HG02938 (cell line): ENCODE measurements around the gene M1AP.
"Not testable (repeated sequence)": the region's sequence is repeated elsewhere in the genome, so short reads cannot be mapped to it uniquely, and the experiment has no call there.

Source experiments
- ATAC-seq: cut with Tn5 transposase; IDR thresholded peaks from one replicate; pipeline ENCODE4 v1.9.1; 2021; ENCODE audit warnings: mild to moderate bottlenecking, moderate library complexity; ENCODE audit not compliant: unreplicated experiment

Gene M1AP

GRCh38 chr2:74569686-74570085 is 78.4 kb downstream of the M1AP start:
- ATAC-seq: no peak

- ATAC-seq: no peak
Observed at GRCh38 chr2:74567881-74568280, 80.2 kb downstream of the M1AP start.

DNA sequence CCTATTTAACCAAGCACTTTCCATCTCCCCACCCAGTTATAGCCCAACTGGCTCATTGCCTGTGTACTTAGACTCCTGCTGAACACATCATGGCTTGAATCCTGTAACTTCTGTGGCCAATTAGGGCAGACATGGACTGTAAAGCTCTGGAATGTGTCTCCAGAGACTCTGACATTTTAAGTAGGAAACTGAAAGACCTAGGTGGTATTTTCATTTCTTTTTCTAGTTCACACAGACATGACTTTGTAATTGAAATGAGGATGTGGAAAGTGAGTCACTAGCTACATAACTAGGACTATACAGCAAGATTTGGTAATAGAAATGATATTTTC is 81.4 kb downstream of the M1AP start:
- no peak for ATAC-seq

- no peak for ATAC-seq
Observed at GRCh38 chr2:74566076-74566753, 81.9 kb downstream of the M1AP start.

DNA sequence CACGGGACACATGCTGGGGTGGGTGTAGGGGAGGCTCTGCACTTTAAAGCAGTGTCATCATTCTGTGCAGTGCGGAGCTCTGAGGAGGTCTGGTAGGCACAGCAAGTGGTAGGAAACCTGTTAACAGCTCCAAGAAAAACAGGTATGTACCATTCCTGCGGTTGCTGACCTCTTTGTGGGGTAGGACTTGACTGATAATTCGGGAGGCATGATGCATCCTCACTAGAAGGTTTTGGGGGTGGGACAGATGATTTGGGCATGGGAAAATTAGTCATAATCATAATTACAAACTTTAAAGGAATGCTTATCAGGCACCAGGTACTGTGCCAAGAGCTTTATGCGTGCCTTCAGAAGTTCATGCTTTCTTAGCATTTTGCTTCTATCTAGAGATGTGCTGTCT is 83.9 kb downstream of the M1AP start:
- ATAC-seq: no peak

DNA sequence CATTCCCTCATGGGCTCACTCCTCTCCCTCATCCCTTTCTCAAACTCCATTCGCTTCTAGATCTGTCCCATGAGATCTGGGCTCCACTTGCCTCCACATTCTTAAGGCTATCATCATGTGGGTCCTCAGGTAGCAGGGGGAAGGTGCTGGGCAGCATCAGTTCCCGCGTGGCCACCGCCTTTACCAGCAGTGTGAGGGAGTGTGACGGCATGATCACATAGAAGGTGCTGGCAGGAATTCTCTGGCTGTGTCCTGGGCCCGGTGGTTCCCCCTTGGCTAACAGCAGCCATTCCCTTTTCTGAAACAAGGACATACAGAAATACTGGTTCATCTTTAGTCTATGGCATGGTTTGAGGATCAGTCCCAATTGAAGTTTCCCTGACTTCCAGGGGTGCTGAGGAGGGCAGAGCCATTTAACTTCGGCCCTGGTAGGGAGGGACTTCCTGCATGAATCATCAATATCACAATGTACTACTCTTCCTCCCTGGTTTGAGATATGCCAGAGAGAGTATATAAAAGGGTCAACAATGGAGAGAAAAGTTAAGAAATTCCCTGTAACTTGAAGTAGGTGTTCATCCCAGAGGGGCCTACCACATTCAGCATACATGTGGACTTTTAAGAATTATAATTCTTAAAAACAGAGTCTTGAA is 85.9 kb downstream of the M1AP start:
- no peak for ATAC-seq

GRCh38 chr2:74561022-74561421 is 87.1 kb downstream of the M1AP start:
- ATAC-seq: not testable (repeated sequence)

GRCh38 chr2:74560591-74560990 is 87.5 kb downstream of the M1AP start:
- no peak for ATAC-seq

DNA sequence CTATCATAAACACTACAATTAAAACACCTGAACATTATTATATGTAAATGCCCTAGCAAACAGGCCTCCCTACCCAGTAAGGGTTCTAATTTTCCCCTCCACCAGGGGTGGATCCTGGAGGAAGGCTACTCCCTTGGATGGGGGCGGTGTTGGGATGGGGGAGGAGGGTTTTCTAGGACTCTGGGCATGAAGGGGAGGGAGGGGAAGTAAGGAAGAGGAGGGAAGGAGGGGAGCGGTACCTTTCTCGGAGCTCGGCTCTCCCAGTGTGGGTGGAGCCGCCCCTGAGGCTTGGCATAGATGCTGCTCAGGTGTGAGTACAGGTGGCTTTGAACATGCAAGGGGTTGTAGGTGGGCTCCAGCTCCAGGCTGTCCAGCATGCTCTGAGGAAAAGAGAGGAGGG is 88.2 kb downstream of the M1AP start:
- no peak for ATAC-seq

DNA sequence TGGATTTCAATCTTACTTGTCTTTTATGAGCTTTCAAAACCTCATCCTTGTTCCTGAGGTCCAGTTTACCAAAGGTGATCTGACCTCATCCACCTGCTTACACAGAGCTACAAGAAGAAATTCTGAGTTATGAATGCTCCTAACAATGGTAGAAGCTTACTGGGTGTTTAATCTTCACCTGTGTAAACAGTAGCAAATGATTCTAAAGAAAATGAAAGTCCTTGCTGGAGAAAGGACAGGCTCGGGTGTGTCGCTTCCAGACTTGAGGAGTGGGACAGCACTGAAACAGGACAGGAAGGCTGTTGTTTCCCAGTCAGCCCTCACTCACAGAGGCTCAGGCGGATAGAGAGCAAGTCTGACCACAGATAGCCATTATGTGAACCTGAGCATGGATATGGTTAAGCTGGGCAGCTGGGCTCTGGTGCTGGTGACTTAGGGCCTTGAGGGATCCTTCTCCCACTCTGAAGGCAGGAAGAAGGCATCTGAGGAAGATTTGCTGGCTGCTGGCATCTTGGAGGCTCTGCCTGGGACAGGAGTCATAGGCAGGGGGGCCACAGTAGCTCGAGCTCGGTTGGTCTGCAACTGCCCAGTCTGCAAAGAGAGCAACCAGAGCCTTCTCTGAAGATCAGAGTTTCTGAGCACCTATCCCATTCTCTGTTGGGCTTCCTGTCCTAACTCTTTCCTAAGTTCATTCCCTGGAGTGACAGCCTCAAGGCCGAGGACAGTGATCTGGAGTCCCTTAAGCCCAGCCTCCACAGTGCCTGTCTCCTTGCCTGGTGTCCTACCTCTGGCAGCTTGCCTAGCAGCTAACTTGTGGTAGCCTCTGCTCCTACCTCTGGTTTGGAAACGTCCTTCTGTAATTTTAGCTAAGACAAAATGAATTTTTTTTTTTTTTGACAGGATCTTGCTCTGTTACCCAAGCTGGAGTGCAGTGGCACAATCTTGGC is 89.6 kb downstream of the M1AP start:
- no peak for ATAC-seq

DNA sequence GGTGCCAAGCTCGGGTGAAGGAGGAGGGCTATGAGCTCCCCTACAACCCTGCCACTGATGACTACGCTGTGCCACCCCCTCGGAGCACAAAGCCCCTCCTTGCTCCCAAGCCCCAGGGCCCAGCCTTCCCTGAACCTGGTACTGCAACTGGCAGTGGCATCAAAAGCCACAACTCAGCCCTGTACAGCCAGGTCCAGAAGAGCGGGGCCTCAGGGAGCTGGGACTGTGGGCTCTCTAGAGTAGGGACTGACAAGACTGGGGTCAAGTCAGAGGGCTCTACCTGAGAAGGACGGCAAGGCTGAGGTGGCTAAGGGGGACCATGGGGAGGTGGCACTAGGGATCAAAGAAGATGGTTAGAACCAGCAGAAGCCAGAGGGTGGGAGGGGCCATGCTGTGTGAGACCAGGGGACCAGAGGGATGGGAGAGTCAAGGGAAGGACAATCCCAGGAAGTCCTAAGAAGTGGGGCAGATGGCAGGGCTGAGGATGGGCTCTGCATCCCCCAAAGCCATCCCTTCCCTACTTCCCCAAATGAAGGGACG is 91.2 kb downstream of the M1AP start:
- no peak for ATAC-seq

DNA sequence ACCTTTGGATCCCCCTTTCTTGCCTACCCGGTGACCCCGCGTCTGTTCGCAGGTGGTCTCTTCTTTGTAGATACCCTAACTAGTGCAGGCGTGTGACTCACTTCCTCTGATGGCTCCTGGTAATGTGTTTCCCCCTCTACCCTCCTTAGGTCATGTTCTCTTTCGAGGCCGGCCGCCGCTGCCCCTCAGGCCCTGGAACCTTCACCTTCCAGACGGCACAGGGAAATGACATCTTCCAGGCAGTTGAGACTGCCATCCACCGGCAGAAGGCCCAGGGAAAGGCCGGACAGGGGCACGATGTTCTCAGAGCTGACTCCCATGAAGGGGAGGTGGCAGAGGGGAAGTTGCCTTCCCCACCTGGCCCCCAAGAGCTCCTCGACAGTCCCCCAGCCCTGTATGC is 92.0 kb downstream of the M1AP start:
- ATAC-seq: no peak

DNA sequence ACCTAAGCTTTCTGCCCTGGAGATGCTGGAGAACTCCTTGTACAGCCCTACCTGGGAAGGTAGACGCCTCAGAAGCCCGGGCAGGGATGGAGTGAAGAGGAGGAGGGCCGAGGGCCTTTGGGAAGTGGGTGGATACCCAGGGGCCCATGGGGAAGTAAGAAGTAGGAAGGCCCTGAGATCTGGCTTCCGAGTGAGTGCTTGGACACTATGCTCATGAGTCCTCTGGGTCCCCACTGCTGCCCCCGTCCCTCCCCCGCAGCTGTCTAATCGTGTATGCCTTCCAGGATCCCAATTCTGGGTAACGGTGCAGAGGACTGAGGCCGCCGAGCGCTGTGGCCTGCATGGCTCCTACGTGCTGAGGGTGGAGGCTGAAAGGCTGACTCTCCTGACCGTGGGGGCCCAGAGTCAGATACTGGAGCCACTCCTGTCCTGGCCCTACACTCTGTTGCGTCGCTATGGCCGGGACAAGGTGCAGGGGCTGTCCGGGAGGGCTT is 92.5 kb downstream of the M1AP start:
- ATAC-seq: no peak

- peak; percentile 37 for ATAC-seq
Observed at GRCh38 chr2:74554820-74555531, 93.2 kb downstream of the M1AP start.

GRCh38 chr2:74553892-74554819 is 94.0 kb downstream of the M1AP start, which contains the start of the genes DOK1 and LOXL3:
Gene DOK1, plus strand, starts transcription at chr2:74554720. Its CDS starts 35 bp downstream, at chr2:74554755.
Gene LOXL3, minus strand, starts transcription at chr2:74553942. Its CDS starts 1,308 bp downstream, at chr2:74552634.
- peak; percentile 48 for ATAC-seq

GRCh38 chr2:74552914-74553811 is 95.0 kb downstream of the M1AP start:
- ATAC-seq: no peak

GRCh38 chr2:74551942-74552913 is 95.9 kb downstream of the M1AP start:
- no peak for ATAC-seq
